ENCODE results near the gene MAN1C1.
"Not testable (repeated sequence)": the region's sequence is repeated elsewhere in the genome, so short reads cannot be mapped to it uniquely, and the experiment has no call there.

Gene MAN1C1

DNA sequence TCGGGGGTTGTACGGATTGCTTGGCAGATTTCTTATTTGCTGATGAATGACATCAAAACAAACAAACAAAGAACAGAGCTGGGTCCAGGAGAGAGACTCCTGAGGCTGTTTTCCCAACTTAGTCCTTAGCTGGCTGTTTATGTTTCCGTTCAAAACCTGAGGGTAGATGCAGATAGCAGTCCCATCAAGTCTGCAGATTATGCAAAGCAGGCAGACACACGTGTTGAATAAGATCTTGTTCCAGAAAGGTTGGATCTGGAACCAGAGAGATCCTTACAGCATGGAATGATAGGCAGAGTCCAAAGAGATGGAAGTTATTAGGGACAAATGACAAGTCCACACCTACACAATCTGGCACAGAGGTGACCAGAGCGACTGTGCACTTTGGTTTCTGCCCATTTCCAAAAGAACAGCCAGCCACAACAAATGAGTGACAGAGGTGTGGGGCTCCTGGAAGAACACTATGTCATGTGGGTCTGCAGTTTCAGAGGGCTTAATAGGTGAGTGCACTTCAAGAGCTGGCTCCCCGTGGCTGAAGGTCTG lies 65.5 kb downstream of the MAN1C1 start:
- DNase-seq = no peak

DNA sequence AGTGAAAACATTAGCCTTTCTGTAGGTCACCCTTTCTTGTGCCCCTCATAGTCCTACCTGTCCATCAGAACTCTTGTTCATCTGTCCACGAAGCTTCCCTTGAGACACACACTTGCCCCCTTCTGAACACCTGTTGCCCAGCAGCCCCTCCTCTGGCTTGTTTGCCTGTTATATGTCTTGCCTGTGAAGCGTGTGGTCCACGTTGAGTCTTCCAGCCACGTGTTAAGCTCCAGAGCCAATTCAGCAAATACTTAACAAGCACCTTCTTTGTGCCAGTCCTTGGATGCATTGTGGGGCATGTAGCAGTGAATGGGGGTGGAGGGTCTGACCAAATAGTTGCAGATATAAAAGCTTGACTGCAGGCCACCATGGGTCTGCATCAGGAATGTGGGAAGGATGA lies 66.6 kb downstream of the MAN1C1 start:
- DNase-seq = no peak

DNA sequence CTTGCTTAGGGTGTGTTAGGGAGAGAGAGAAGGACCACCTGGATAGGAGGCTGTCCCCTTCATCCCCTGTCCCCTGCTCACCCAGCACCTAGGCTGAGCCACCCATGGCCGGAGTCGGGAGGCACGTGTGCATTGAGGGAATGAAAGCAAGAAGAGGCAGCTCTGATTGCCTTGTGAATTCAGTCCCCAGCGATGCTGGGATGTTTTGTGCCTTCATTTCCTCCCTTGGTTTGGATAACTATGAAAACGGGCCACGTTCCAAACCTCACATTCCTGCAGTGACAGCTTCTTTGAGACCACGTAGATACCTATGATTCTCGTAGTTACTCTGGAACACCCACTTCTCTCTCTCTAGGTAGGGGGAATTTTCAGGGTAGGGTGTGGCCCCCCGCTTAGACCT lies 67.1 kb downstream of the MAN1C1 start:
- no peak for DNase-seq

DNA sequence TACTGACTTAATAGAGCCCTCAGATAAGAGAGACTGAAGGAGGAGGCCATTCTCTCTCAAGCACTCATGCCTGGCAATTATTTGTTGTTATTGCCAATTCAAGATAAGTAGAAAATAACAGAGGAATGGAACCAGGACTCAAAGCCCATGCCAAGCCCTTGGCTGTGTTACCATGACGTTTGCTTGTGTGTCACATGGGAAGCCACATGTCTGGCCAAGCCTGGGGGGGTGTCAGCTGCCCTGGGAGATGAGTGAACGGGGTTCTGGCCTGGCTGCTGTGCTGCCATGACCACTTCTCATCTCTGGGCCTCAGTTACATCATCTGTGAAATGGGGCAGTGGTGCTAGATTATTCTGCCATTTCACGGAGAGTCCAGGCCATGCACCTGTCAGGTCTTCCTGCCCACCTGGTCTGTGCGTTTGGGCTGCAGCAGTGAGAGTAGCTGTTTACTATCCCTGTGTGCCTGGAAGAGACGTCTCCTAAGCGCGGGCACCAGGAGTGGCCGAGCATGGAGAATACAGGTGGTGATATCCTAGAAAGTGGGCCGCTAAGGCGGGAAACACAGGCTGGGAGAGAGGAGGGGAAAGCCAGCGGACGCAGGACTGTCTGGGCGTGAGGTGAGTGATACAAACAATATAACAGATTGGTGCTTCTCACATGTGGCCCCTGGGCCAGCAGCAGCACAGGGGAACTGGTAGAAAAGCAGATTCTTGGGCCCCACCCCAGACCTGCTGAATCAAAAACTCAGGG lies 67.8 kb downstream of the MAN1C1 start:
- DNase-seq = no peak

DNA sequence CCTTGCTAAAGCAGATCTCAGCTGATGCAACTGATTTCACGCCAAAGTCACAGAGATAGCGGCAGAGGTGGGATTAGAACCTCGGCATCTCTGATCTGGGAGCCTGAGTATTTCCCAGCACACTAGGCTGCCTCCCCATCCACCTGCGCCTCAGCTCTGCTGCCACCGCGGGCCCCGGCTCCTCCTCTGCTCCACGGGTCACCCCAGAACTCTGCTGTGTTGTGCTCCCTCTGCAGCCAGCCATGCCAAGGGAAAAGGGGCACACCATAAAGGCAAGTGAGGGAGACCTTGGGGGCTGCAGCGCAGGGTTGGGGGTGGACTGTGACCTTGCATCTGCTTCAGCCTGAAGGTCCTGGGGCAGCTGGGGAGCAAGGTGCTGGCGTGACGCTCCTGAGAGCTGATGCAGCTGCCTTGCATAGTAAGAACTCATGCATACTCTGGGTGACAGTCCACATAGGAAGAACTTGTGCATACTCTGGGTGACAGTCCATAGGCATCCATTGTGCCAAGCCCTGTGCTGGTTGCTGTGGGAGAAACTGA lies 68.7 kb downstream of the MAN1C1 start:
- DNase-seq = no peak

DNA sequence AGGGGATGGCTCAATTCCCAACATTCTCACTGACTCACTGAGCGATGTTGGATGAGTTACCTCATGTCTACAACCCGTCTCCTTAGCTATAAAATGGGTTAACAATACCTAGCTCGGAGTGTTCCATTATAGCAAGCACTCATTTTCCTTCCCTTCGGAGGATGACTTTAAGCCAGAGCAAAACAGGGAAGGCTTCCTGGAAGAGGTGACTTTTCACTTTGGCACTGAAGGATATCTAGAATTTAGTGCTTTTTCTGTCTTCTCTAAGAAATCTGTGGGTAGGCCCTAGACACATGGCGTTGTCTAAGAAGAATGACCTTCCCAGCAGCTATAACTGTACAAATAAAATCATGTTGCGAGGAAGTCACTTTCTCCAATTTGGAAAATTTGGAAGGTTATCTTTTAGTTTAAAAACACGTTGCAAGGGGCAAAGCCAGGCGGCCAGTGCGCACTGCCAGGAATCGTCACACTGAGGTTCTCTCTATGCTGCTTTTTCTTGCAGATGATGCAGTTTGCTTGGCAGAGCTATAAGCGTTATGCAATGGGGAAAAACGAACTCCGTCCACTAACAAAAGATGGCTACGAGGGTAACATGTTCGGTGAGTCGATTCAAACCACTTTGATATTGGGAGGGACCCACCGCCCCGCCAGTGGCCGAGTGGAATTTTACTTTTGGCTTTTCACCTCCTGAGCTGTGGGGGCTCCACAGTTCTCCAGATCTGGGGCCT lies 69.5 kb downstream of the MAN1C1 start:
- DNase-seq = peak in 2 of 14 donors; percentile 39

DNA sequence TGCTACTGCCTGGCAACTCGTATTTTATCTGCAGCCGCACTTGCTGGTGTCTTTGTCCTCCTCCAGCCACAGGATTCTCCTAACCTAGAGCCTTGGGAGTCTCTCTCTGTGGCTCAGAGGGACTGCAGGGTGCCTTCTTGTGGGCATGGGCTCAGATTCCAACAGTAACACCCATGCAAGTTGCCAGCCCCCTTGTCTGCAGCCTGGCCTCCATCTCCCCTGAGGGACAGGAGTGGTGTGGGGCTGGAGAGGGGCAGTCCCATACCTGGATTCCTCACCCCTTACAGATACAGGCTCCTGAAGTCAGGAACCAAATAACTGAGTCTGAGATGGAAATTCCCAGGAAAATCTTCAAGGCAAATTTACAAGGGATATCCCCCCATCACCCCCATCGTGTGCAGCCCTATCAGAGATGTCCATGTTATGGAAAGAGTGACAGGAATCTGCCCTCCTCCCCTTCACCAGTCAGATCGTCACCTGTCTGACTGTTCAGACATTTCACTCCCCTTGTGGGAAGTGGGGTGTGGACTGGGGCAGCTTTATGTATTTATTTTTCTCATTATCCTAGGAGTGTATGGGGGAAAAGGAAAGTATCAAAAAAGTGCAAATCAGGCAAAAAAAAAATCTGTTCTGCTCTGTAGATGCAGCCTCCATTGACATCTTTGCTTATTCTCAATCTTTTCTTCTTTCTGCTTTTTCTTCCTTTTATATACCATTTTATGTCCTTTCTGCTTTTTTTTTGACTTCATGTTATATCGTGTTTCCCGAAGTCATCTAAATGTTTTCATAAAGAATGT lies 70.8 kb downstream of the MAN1C1 start:
- DNase-seq = no peak

DNA sequence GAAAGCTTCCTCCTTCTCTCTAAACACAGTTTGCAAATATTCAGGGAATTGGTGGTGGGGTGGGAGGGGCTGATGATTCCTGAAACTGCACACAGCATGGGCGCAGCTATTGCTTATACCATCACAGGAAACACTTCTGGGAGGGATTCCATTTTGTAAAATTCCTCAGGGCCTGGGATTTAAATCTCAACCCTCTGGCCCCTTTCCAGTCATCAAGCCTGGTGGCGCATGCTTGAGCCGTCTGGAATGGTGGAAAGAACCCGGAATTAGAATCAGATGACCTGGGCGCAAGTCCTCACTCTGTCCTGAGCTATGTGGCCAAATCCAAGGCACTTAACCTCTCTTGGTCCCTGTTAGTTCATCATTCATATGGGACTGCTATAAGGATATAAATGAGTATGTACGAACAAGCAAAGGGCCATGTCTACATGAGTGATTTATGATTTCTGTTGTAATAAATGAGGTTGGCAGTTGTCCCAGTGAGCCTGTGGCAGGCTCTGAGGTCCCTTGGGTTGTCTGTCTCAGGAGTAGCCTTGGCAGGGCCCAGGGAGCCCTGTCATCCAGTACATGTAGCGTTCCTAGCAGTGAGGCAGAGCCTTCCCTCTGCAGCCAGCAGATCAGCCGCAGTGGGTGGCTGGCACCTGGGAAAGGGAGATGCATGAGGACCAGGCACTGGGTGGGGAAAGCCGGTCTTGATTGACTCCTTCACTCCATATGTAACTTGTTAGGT lies 72.0 kb downstream of the MAN1C1 start:
- DNase-seq = peak in 1 of 14 donors; percentile 84

DNA sequence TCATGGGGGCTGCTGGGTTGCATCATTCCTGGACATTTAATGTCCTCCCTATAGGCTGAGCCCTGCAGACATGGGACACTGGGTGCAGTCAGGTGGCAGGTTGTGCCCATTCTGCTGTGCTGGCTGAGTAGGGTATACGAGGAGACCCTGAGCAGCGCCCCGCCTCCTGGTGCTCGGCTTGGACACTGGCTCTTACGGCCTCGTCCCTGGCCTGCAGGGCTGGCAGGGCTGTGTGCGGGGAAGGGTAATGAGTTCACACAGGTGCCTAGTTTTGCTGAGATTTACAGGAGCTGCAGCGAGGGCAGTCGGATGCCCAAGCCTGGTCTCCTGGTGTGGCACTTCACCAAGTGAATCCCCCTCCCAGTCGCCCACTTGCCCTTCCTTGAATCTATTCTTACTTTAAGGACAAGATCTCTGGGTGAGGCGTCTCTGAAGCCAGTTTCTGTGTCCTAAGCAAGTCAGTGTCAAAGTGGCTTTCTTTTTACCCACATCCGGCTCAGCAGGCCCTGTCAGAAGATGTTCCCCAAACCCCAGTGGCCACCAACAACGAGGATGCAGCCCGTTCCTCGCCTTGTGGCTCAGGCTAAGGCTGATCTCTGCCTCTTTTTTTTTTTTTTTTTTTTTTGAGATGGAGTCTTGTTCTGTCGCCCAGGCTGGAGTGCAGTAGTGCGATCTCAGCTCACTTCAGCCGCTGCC lies 73.2 kb downstream of the MAN1C1 start:
- no peak for DNase-seq

DNA sequence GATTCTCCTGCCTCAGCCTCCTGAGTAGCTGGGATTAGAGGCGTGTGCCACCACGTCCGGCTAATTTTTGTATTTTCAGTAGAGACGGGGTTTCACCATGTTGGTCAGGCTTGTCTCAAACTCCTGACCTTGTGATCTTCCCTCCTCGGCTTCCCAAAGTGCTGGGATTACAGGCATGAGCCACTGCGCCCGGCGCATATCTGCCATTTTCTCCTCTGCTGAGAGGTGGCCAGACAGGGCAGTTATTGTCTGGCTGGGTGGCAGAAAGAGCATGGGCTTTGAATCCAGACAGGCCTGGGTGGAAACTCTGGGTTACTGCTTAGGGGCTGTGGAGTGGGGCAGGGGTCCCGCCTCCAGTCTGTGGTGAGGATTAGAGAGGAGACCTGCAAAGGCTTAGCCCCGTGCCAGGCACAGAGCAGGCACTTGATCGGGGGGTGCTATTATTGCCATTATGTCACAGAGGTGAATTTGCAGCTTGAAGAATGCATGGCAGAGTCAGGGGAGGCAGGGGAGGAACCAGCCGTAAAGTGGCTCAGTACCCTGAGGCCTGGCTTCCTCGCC lies 73.9 kb downstream of the MAN1C1 start:
- no peak for DNase-seq

DNA sequence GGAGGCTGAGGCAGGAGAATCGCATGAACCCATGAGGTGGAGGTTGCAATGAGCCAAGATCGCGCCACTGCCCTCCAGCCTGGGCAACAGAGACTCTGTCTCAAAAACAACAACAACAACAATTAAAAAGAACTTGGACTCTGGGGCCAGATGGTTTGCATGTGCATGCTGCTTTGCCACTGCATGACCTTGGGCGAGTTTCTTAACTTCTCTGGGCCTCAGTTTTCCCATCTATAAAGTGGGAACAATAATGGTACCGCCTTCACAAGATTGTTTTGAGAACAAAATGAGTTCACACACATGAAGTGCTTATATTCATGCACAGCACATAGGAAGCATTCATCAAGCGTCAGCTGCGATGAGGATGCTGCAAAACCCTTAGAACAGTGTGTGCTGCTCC lies 74.6 kb downstream of the MAN1C1 start:
- no peak for DNase-seq

DNA sequence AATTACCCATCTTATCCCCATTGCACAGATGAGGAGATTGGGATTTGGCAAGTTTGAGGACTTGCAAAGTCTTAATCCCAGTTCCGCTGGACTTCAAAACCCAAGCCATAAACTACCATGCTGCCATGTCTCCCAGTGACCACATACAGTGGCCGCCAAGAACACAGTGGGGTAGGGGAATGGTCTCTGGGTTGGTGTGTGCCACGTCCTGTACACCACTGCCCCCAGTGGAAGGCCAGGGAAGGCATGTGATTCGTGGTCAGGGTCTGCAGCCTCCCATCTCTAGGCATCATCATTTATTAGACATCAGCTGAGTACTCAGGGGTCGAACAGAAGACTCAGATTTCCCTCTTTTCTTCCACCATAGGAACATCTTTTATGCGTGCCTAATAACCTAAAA lies 76.0 kb downstream of the MAN1C1 start:
- DNase-seq = no peak

DNA sequence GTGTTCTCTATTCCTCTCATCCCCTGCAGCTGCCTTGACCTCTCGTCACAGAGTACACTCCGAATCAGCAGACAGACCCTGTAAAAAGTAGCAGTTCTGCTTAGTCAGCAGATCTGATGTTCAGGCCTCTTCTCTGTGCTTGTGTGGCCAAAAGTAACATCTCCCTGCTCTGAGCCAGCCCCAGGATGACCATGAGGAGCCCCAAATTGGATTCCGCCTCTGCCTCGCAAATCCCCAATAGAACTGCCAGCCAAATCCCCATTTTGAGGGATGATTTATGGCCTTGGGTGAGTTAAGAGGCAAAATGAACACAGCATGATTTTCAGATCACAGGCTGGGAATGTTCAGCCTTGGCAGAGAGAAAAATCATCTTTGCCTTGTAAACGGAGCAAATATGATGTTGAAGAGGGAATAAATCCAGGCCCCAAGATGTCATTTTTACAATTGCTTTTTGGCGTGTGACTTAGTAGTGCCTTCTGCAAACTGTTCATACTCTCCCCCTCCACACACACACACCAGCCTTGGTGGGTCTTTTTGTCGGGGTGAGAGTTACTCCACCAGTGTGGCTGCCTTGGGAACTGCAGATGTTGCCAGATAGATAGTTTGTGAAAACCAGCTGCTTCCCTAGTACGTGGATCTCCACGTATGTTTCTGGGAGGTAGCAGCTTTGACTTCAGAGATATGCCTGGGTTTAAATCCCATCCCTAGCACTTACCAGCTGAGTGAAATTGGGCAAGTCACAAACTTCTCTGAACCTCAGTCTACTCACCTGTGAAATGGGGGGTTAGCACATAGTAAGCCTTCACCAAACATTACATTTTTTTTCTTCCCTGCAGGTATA lies 77.8 kb downstream of the MAN1C1 start:
- DNase-seq = no peak

DNA sequence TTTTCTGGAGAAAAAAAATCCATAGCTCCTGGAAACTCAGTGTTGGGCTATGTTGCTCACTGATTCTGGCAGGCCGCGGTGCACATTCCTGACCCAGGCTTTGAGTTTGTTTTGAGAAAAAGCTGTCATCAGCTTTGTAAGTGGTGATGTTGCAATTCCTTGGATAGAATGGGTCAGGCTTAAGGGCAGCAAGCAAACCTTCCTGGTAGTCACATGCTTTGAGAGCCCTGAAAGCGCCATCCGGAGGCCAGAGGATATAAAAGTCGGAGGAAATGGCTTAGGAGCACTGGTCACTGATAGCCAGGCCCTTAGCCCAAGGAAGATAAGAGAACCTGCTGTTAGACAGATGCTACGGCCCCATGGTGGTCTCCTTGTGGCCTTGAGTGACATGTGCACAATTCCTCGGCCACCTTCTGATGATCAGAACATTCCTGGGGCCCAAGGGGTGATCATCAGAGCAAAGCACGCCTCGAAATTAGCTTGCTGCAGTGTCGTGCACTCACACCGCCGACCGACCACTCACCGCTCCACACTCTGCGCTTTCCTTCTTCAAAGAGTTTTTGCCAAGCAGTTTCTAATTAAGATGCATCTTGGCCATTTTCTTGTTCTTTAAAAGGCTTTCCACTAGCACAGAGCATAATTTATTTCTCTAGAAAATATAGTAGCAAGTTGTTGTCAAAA lies 78.6 kb downstream of the MAN1C1 start:
- DNase-seq = peak in 10 of 14 donors; percentile 7 to 74 (median 44)

DNA sequence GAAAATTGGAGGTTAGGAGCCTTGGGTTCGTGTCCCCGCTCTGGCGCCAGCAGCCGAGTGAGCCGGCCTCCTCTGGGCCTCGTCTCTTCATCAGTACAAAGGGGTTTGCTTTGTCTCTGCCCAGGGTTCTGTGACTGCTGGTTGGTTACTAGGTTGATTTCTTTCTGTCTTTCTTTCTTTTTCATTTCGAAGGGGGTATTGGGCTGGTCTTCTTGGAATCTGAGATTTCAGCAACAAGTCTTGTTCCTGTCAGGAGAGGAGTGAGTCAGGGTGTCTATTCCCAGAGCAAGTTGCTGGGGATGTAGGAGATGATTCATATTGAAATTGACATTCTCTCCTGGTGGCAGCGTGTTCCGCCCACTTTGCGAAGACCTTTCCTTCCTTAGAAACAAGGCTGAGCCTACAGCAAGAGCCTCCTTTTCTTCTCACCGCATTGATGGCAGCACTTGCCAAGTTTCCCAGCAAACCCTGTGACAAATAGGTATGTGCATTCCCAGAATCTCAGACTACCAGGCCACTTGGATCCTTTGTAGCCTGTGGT lies 79.2 kb downstream of the MAN1C1 start:
- DNase-seq = peak in 8 of 14 donors; percentile 36 to 79 (median 52)

DNA sequence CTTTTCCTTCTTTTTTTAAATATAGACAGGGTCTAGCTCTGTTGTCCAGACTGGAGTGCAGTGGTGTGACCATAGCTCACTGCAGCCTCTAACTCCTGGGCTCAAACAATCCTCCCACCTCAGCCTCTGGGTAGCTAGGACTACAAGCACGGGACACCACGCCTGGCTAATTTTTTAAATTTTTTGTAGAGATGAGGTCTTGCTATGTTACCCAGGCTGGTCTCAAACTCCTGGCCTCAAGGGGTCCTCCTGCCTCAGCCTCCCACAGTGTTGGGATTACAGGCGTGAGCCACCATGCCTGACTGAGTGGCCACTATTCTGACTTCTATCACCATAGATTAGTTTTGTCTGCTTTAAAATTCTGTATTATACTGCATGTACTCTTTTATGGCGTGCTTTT lies 80.1 kb downstream of the MAN1C1 start:
- DNase-seq = not testable (repeated sequence)

DNA sequence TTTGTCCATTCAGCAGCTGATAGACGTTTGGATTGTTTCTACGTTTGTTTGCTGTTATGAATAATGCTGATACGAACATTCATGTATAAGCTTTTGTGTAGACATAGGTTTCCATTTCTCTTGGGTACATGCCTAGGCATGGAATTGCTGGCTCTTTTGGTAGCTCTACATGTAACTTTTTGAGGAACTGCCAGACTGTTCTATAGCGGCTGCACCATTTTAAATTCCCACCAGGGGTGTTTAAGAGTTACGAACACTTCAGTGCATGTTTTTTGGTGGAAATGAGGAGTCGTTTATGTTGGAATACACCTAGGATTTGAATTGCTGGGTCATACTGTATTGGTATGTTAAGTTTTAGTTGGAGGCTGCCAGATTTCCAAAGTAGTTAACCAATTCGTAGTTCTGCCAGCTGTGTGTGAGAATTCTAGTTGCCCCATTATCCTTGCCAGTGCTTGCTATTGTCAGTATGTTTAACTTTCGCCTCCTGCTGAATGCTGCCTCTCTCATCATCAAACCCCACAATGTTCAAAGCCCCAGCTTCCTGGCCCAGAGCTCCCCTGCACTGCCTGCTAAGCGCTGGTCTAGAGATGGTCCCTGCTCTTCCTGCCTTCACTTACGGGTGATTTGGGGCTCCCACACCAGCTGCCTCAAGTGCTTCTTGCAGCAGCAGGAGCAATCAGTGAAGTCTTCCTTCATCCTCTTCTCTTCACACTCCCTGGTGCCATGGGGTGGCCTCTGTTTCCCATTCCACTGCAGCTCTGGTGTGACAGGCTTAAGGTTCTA lies 81.0 kb downstream of the MAN1C1 start:
- DNase-seq = no peak

DNA sequence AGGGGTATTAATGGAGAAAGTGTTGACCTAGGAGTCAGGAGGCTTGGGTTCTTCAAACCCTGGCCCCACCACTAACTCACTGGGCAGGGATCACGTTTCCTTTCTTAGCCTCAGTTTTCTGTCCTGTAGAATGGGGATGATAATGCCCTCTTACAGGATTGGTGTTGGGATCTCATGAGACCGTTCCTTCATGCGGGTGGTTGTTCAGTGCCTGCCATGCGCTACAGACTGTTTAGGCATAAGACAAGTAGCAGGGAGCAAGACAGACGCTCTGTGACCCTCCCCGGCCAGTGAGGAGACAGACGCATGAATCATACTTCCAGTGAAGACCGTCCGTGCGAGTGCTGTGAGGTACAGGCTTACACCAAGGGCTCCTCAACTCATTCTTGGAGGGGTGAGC lies 81.7 kb downstream of the MAN1C1 start:
- no peak for DNase-seq

Data from C1 segment of cervical spinal cord (tissue), 14 donors.